GM18858 (cell line): ENCODE results near the gene TLE4.
"Not testable (repeated sequence)": the region's sequence is repeated elsewhere in the genome, so short reads cannot be mapped to it uniquely, and the experiment has no call there.

ENCODE experiments used
- ATAC-seq: cut with Tn5 transposase; IDR thresholded peaks from one replicate; pipeline ENCODE4 v1.9.1; 2021; ENCODE audit not compliant: unreplicated experiment

TLE4 gene

GRCh38 chr9:79571309-79572031 is at the start of gene TLE4:
TSS of gene TLE4 (plus strand) at chr9:79571965. CDS start at chr9:79572791, 826 bp downstream.
- peak; percentile 87 for ATAC-seq

DNA sequence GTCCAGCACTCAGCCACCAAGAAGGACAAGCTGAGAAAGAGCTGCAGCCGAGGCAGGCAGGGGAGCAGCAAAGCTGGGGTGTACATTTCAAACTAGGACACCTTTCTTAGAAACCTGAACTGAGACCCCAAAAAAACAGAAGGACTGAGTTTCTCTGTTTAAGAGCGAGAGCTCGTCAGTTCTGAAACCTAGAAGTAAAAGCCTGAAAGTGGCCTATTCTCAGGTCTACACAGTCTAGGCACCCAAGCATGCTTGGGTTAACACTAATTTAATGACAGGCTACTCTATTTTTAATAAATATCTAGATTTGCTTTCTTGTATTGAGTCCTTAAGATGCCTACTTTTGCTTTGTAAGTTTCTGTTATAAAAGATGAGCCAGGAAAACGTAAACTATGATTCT is 49.0 kb upstream of the TLE4 start:
- ATAC-seq = no peak

- ATAC-seq = no peak
Measured at GRCh38 chr9:79524266-79524665, 47.5 kb upstream of the TLE4 start.

- ATAC-seq = no peak
Measured at GRCh38 chr9:79526149-79526672, 45.6 kb upstream of the TLE4 start.

GRCh38 chr9:79535534-79535933 is 36.2 kb upstream of the TLE4 start:
- ATAC-seq = no peak

DNA sequence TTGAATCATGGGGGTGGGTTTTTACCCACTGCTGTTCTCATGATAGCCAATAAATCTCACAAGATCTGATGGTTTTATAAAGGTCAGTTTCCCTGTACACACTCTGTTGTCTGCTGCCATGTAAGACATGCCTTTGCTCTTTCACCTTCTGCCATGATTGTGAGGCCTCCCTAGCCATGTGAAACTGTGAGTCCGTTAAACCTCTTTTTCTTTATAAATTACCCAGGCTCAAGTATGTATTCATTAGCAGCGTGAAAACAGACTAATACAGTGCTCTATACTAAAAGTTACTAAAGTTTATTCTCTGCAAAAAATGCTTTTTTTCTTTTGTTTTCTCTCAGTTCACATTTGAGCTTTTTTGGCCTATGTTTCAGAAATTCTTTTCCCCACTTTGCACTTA is 33.9 kb upstream of the TLE4 start:
- ATAC-seq = no peak

DNA sequence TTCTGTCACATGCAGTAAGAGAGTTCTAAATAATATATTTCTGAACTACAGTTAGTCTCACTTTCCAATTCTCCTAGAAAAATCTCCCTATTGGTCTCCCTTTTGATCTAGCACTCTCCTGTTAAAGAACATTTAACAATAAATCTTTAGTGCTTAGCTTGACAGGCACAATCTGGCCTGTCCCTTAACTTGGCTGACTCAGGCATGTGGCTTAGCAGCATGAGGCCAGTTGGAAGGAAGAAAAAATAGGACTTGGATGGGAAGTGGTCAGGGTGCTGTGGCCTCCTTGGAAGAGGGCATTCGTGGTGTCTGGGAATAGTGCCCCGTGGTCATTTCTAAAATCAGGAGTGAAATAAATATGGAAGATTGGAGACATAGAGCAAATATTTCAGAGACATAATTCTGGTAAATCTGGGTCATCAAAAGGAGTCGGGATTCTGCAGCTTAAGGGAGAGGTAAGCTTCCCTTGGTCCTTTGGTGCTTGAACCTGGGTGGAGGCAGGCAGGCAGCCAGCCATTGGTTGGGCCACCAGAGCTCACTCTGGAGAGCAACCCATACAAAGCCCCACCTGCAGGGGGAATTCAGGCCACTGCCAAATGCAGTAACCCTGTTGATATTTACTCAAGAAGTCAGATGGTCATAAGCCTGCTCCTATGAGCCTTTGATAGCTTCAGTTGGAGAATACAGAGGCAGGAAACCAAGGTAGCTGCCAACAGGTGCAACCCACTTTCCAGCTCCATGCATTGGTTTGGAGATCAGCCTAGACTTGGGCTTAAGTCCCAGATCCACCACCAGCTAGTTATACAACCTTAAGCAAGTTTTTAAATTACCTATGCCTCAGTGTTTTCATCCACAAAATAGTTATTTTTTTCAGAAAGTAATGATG is 28.8 kb upstream of the TLE4 start:
- ATAC-seq = no peak

DNA sequence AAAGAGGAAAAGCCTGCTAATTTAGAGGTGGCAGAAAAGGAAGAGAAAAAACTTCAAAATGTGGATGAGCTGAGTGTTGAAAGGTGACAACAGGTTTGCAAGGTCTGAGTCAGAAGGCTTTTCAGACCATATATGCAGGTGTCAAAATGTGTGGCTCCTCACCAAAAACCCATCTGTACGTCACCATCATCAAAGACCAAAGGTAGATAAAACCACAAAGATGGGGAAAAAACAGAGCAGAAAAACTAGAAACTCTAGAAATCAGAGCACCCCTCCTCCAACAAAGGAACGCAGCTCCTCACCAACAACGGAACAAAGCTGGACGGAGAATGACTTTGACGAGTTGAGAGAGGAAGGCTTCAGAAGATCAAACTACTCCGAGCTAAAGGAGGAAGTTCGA is 27.4 kb upstream of the TLE4 start:
- not testable (repeated sequence) for ATAC-seq

DNA sequence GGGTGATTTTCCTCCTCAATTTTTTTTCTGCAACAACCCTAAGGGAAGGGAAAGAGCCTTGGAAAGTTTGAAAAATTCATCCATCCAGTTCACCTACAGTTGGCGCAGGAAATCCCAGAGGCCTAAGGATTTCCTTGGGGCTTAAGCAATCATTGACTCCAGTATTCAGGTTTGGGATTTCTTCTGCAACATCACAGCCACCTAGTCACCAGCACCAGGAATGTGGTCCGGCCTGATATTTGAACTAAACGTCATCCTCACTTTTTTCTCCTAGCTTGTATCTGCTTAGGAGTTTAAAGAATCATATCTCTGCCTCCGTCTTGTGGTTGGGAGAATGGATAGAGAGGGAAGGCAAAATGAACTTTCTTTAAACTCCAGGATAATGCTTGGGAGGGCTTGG is 20.2 kb upstream of the TLE4 start:
- no peak for ATAC-seq

DNA sequence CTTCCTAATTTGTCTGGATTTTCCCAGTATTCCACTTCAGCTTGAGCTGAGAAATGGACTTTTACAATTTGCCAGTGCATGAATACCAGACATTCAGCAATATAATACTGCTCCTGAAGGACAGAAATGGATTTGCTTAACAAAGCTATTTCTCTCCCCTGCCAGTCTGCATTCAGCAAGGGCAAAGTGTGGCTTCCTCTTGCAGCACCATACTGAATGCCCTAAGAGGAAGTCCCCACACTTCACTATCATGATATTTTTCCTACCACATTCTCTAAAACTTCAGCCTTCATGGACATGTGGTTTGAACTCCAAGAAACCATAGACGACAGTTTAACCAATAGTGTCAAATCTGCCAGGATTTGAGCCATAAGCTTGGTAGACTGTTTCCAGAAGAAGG is 19.8 kb upstream of the TLE4 start:
- no peak for ATAC-seq

- no peak for ATAC-seq
Measured at GRCh38 chr9:79555474-79556089, 16.2 kb upstream of the TLE4 start.

DNA sequence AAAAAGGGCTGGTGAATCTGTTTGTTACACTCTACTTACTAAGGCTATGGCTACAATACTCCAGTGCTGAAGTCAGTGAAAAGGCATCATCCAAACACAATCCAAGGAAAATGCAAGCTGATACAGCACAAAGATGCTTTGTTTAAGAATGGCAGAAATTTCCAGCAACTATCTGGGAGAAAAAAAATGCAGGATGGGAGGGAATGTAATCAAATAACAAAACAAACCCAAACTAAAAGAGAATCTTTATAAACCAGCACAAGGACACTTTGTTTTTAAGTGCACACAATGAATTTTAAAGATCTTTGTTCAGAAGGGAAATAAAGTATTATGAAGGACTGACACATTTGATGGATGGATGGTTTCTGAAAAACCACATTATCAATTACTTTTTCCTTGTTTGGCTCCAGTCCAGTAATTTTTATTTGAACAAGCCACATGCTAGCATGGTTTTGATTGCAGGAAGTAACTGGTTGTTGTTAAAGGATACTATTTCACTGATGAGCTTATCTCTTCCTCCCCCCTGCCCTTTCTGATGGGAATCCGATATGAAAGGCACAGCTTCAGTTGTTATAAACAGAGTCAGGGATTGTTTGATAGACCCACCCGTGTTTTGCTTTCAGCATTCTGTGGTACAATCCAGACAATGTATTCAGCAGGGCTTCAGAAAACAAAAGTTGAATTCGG is 12.1 kb upstream of the TLE4 start:
- no peak for ATAC-seq

DNA sequence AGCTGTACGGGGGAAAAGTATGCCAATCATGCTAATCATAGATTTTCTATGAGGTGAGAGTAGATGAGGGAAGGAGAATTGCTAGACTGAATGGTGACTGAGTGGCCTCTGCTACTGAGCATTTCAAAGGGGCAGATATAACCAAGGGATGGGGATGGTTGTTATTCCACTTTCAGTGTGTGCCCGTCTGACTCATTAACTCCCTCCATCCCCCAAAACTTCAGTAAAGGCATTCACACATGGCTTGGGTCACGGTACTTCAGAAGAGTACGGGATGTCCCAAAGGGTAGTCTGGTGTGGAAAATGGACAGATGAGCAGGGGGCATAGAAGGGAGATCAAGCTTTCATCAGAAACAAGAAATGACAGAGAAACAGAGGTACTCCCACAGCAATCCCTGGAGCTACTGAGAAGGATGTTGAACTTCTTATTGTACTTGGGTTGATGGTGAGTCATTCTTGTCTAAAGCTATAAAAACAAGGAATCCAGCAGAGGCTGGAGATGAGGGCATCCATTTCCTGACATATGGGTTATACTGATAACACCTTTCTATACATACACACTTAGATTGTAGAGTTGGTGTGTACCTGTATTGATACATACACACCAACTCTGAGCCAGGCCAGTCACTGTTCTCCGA is 8.9 kb upstream of the TLE4 start:
- no peak for ATAC-seq

DNA sequence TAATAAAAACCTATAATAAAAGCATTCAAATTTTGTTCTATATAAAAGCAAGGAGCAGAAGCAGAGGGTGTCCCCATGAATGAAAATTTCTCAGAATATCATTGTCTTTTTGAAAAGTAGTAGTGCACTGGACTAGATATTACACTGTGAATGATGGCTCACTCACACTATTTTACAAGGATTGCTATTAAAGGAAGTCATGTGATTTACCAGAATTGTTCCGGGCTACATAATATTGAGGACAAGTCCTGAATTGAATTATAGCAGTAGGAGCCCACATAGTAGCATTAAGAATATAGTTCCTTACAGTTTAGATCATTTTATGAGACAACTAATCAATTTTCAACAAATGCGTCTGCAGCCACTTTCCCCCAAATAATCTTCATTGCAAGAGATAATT is 7.7 kb upstream of the TLE4 start:
- no peak for ATAC-seq

DNA sequence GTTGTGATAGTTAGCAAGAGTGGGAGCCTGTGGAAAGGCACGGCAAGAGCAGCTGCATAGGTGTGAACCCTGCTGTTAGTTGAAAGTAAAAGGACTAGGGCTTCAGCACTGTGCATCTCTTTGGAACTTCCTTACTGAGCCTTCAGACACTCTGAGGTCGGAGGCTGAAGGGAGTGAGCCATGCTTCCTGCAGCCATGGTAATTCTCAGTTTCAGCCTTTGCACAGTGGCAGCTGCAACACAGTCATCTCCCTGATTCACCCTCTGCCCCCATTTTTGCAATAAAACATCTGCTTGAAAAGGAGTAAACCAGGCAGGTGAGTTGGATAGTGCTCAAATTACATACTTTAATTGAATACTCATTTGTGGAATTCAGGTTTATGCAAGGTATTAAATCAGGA is 6.5 kb upstream of the TLE4 start:
- ATAC-seq = peak; percentile 94

DNA sequence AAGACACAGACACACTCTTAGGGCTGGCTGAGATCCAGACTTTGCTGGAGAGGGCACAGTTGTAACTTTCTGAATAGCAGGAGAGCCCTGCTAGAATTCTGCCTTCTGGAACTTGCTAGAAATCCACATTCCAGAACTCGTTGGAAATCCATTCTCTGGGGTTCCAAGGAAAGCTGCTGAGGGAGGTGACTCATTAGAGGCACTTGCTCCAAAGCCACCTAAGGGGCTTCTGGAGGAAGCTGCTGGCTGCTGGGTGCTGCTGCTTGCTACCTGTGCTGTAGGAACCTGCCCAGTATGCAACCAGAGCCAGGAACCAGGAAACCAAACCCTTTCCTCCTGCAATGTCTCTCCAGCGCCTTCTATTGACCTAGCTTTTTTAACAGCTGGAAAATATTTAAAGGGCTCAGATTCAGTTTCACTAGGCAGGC is 4.1 kb upstream of the TLE4 start:
- no peak for ATAC-seq

- no peak for ATAC-seq
Measured at GRCh38 chr9:79568337-79569101, 3.2 kb upstream of the TLE4 start.

DNA sequence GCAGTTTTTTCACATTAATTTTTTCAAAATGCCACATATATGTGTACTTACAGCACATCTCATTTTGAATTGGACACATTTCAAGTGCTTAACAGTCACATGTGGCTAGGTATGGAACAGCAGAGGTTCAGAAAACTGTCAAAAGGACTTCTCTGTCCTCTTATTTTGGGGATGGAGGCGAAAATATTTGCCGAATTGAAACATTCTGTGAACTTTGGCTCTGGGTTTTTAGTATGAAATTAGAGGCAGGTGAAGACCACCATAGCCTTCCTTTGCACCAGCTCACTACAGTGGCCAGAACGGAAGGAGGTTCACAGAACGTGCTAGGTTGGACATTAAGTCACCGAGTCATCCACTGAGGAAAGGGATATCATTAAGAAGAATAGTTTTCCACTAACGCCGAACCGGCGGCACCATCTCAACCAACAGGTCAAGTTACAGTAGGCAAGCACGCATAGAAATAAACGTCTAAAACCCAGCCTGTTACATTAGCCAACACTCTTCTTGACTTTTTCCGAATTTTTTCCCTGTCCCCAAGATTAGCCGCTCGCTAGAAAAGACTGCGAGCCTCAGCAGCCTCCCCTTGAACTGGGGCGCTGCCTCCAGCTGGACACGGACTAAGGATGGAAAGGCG is 1.8 kb upstream of the TLE4 start:
- ATAC-seq = no peak
